Heart right ventricle (tissue), 16 donors: ENCODE results near the gene NDUFAF8. TPM values are rescaled to one million over a fixed set of nuclear protein-coding genes. Genes with fewer than 3 reads are reported as not detected.
A peak's percentile ranks its signal among the peaks of the same experiment; 100 is the strongest.

Experiments used
- ATAC-seq, 8 donors: fragments of 200-7000 bp; cut with Tn5 transposase; one replicate each; pipeline ENCODE4 v1.9.1; 2020; ENCODE audit warnings: mild to moderate bottlenecking in 8 of 8, moderate library complexity in 8 of 8, moderate number of reproducible peaks in 1 of 8
- DNase-seq, 2 donors: peaks; one replicate each; pipeline ENCODE4 v3.0.0-alpha.2; 2020
- H3K27ac ChIP-seq, 10 donors: fragments of 200-600 bp; sonication (generic) in 2 of 10; one replicate each; pipeline versions ENCODE4 v1.5.0 to v1.8.0; 2020 to 2022; ENCODE audit warnings: mild to moderate bottlenecking in 3 of 10
- H3K27me3 ChIP-seq, 7 donors: fragments of 200-600 bp; one replicate each; pipeline ENCODE4 v1.8.0; 2021 to 2022; ENCODE audit warnings: mild to moderate bottlenecking in 2 of 7
- H3K36me3 ChIP-seq, 9 donors: fragments of 200-600 bp; sonication (generic) in 1 of 9; one replicate each; pipeline versions ENCODE4 v1.5.0 to v1.8.0; 2020 to 2022; ENCODE audit warnings: mild to moderate bottlenecking in 2 of 9
- H3K4me1 ChIP-seq, 9 donors: fragments of 200-600 bp; sonication (generic) in 1 of 9; one replicate each; pipeline versions ENCODE4 v1.5.0 to v1.8.0; 2020 to 2022; ENCODE audit warnings: mild to moderate bottlenecking in 4 of 9
- H3K4me3 ChIP-seq, 10 donors: fragments of 200-600 bp; sonication (generic) in 2 of 10; one replicate each; pipeline versions ENCODE4 v1.5.0 to v1.8.0; 2020 to 2022; ENCODE audit warnings: mild to moderate bottlenecking in 7 of 10, moderate library complexity in 2 of 10
- H3K9me3 ChIP-seq, 11 donors: fragments of 200-600 bp in 10 of 11; sonication (generic) in 2 of 11; one replicate each; pipeline versions ENCODE4 v1.5.0 to v1.8.0; 2013 to 2022; ENCODE audit warnings: mild to moderate bottlenecking in 2 of 11, control low read depth in 1 of 11, moderate library complexity in 1 of 11
- CTCF ChIP-seq, 9 donors: fragments of 200-600 bp; sonication (generic) in 2 of 9; IDR thresholded peaks; one replicate each; pipeline versions ENCODE4 v1.5.0 to v1.8.0; 2021 to 2022; ENCODE audit warnings: antibody characterized with exemption in 9 of 9, mild to moderate bottlenecking in 5 of 9, moderate library complexity in 1 of 9
- WGBS, 2 donors: extraction: QIAGEN DNeasy Blood & Tissue Kit; methylation state at CpG; one replicate each; pipeline ENCODE4 v1.1.7; 2013; ENCODE audit warnings: inconsistent platforms in 1 of 2; 5-methylcytosine and 5-hydroxymethylcytosine counted together
- intact Hi-C, 10 donors: fragments of 100-400 bp; cut with DNase I; formaldehyde crosslinking; loops; one replicate each; pipeline versions ENCODE4 v1.11.1 to v1.14.2; 2022
- polyA plus RNA-seq, 2 donors: library from polyadenylated mRNA; stranded (reverse); fragments of 200-250 nt; gene quantifications; one replicate each; pipeline ENCODE4 v1.2.3, GENCODE V29; 2013
- total RNA-seq, 10 donors: library from RNA; stranded (reverse); fragmentation: NEBNext Ultra II Directional in 3 of 10; extraction: Animal tissue kit (Norgen Biotek cat#: 25700) in 3 of 10; gene quantifications; one replicate each; pipeline versions ENCODE4 v1.2.1 to v1.2.4, GENCODE V29; 2021 to 2023
- donor health status: Arrhythmogenic right ventricular cardiomyopathy.
- donor health status: ischemic (EF 13 %, LVEDD 7.1; RV severe dilation, severe dysfunction).
- donor health status: healthy with polysubstance abuse.
- donor health status: DM: no; HTN: yes; CAD: no.
- donor health status: DM: no; HTN: no; CAD: no.
- donor health status: ischemic (EF 25% LVEDD 6.9; RV normal size, moderate dysfunction).
- donor health status: ischemic (EF 25% LVEDD 5.7; RV mildly dilated, moderate dysfunction).
- donor health status: healthy.
- donor health status: DM: yes; HTN: yes; CAD: no.
- donor health status: Ischemic cardiomyopathy.
- donor health status: ischemic (EF 35%, LVEDD 5.7; RV mildly dilated, moderate dysfunction).
- donor health status: nonischemic (EF 11% LVEDD 7.7; RV severe dilation, severe dysfunction).
- donor health status: DM: yes; HTN: yes; CAD: no.
- donor health status: PGD.
- donor health status: ischemic (EF 29% LVEDD 5.4; RV normal size, mild dysfunction).
- donor health status: nonischemic (EF 23%, LVEDD 6.1; RV moderate dilation, normal function).

The NDUFAF8 gene
- total and polyA plus RNA-seq, 12 donors: 41.5 to 74.8 (median 58.9) TPM

GRCh38 chr17:81235822-81236740 is 3.0 kb upstream of the NDUFAF8 start:
- Histone ChIP-seq H3K36me3 (peaks cover 0 to 42% (median 5%) of the 10 kb centered on the region in 9 donors), H3K27ac (no peak overlapping the region), H3K4me3 (no peak overlapping the region), H3K4me1 (peaks cover 10 to 43% (median 32%) of the 10 kb centered on the region in 9 donors), H3K9me3 (no peaks in the 10 kb centered on the region), H3K27me3 (no peaks in the 10 kb centered on the region)
- DNase-seq: peak in 1 of 2 donors; percentile 15
- intact Hi-C loops: loop anchor here in 1 of 10 donors (10.0 kb wide), 1 partner anchor 241 kb away; the partner anchor contains the start of gene CHMP6
- no peak for ATAC-seq
- 93% methylated on average over 32 of the region's 32 CpGs for WGBS, 2 donors
- no peak for TF ChIP-seq CTCF (IDR thresholded peaks at IDR 0.05)

- Histone ChIP-seq H3K9me3 (no peaks in the 10 kb centered on the region), H3K27ac (no peak overlapping the region), H3K36me3 (peaks cover 0 to 41% (median 4%) of the 10 kb centered on the region in 9 donors), H3K4me3 (no peak overlapping the region), H3K4me1 (peaks cover 10 to 50% (median 32%) of the 10 kb centered on the region in 9 donors), H3K27me3 (no peaks in the 10 kb centered on the region)
- WGBS, 2 donors: 92% methylated on average over 21 of the region's 21 CpGs
- intact Hi-C loops: loop anchor here in 1 of 10 donors (10.0 kb wide), 1 partner anchor 242 kb away; the partner anchor contains the start of gene CHMP6
- ATAC-seq (no peak), DNase-seq (peak in 1 of 2 donors; percentile 8)
- no peak for TF ChIP-seq CTCF (IDR thresholded peaks at IDR 0.05)
These were observed 2.3 kb upstream of the NDUFAF8 start for GRCh38 chr17:81236784-81237183.

GRCh38 chr17:81237591-81238489 is 1.3 kb upstream of the NDUFAF8 start:
- DNase-seq (peak in 1 of 2 donors; percentile 9), ATAC-seq (no peak)
- Histone ChIP-seq H3K4me1 (peaks cover 10 to 52% (median 32%) of the 10 kb centered on the region in 9 donors), H3K4me3 (peak overlapping the region; percentile 81 to 100 (median 92)), H3K36me3 (peaks cover 0 to 30% (median 0%) of the 10 kb centered on the region in 9 donors), H3K27ac (peak overlapping the region in 4 of 10 donors; percentile 69 to 90 (median 85)), H3K27me3 (no peaks in the 10 kb centered on the region), H3K9me3 (no peaks in the 10 kb centered on the region)
- no peak for TF ChIP-seq CTCF (IDR thresholded peaks at IDR 0.05)
- 54 to 59% methylated on average over 36 of the region's 36 CpGs for WGBS, 2 donors
- intact Hi-C loops: loop anchor here in 1 of 10 donors (10.0 kb wide), 1 partner anchor 243 kb away; the partner anchor contains the start of gene CHMP6

GRCh38 chr17:81238490-81238814 is 666 bp upstream of the NDUFAF8 start:
- ATAC-seq (no peak), DNase-seq (no peak)
- H3K27me3 ChIP-seq: no peaks in the 10 kb centered on the region
- H3K4me3 ChIP-seq: peak overlapping the region; percentile 81 to 100 (median 92)
- intact Hi-C loops: loop anchor here in 1 of 10 donors (10.0 kb wide), 1 partner anchor 244 kb away; the partner anchor contains the start of gene CHMP6
- no peaks in the 10 kb centered on the region for H3K9me3 ChIP-seq
- H3K4me1 ChIP-seq: peaks cover 10 to 52% (median 32%) of the 10 kb centered on the region in 9 donors
- WGBS, 2 donors: 0 to 1% methylated on average over 26 of the region's 26 CpGs
- H3K36me3 ChIP-seq: peaks cover 0 to 24% (median 0%) of the 10 kb centered on the region in 9 donors
- no peak for TF ChIP-seq CTCF (IDR thresholded peaks at IDR 0.05)
- H3K27ac ChIP-seq: peak overlapping the region in 9 of 10 donors; percentile 55 to 90 (median 74)
